Fibroblast of mammary gland (primary cell): ENCODE measurements around the gene FHOD3.

Experiments used
- DNase-seq: peaks from one replicate; pipeline ENCODE4 v3.0.0-alpha.2; 2010; ENCODE audit warnings: low read depth
- H3K4me3 ChIP-seq: 2 replicates; pipeline ENCODE4 v1.5.1; 2011; ENCODE audit warnings: low read depth, mild to moderate bottlenecking, low read length, moderate library complexity; ENCODE audit not compliant: control insufficient read depth
- CTCF ChIP-seq: conservative IDR thresholded peaks from 2 replicates; pipeline ENCODE4 v1.5.1; 2011; ENCODE audit warnings: low read depth, low read length, inconsistent platforms; ENCODE audit not compliant: control insufficient read depth, insufficient read depth

The FHOD3 gene

GRCh38 chr18:36442717-36443116 is 145.2 kb downstream of the FHOD3 start:
- DNase-seq = no peak
- no peak overlapping the region for H3K4me3 ChIP-seq
- TF ChIP-seq CTCF = no peak

- no peak overlapping the region for H3K4me3 ChIP-seq
- peak; percentile 45 for DNase-seq
Measured at GRCh38 chr18:36446059-36446458, 148.5 kb downstream of the FHOD3 start.

GRCh38 chr18:36448384-36449290 is 151.1 kb downstream of the FHOD3 start:
- TF ChIP-seq CTCF = no peak
- no peak overlapping the region for H3K4me3 ChIP-seq
- no peak for DNase-seq

More at GRCh38 chr18:36446059-36446458, 148.5 kb downstream of the FHOD3 start:
- TF ChIP-seq CTCF = no peak

- H3K4me3 ChIP-seq = no peak overlapping the region
- no peak for TF ChIP-seq CTCF
- DNase-seq = no peak
Measured at GRCh38 chr18:36449451-36449850, 151.9 kb downstream of the FHOD3 start.

- DNase-seq = peak; percentile 14
- no peak overlapping the region for H3K4me3 ChIP-seq
- no peak for TF ChIP-seq CTCF
Measured at GRCh38 chr18:36450264-36450663, 152.8 kb downstream of the FHOD3 start.

GRCh38 chr18:36451454-36452251 is 154.1 kb downstream of the FHOD3 start:
- TF ChIP-seq CTCF = no peak
- H3K4me3 ChIP-seq = no peak overlapping the region
- DNase-seq = peak; percentile 27
